Naive thymus-derived CD4-positive, alpha-beta T cell (primary cell): ENCODE measurements around the gene RFTN2. TPM values are rescaled to one million over a fixed set of nuclear protein-coding genes. Genes with fewer than 3 reads are reported as not detected.

ENCODE experiments used
- ATAC-seq: fragments of 150-1000 bp; cut with Tn5 transposase; 2 replicates; pipeline ENCODE4 v1.10.0; 2021; ENCODE audit warnings: mild to moderate bottlenecking, moderate library complexity
- CTCF ChIA-PET: fragments of 350-600 bp; sonication (Branson Sonifier 250); formaldehyde crosslinking; loops from one replicate; lab custom pipeline; 2021; ENCODE audit warnings: antibody characterized with exemption; lab: Charles Lee
- POLR2A ChIA-PET: fragments of 350-600 bp; sonication (Branson Sonifier 250); formaldehyde crosslinking; loops from one replicate; lab custom pipeline; 2021; ENCODE audit warnings: antibody characterized with exemption, inconsistent platforms; lab: Charles Lee
- DNase-seq, 9 donors: peaks; one replicate each; pipeline versions ENCODE4 v3.0.0 to v3.0.0-alpha.2; 2020 to 2022; ENCODE audit warnings: mixed read lengths in 1 of 9
- H3K27ac ChIP-seq: one replicate; pipeline ENCODE4 v1.7.0; 2013; ENCODE audit warnings: mild to moderate bottlenecking, low read depth, low read length, moderate library complexity
- H3K27me3 ChIP-seq, 2 donors: one replicate each; pipeline ENCODE4 v1.7.0; 2013; ENCODE audit warnings: low read length in 2 of 2, mild to moderate bottlenecking in 2 of 2, moderate library complexity in 2 of 2; ENCODE audit not compliant: control insufficient read depth in 2 of 2, insufficient read depth in 2 of 2
- H3K36me3 ChIP-seq, 3 experiments: 1 replicate in 2 of 3; 2 replicates in 1 of 3; pipeline ENCODE4 v1.7.0; 2013; ENCODE audit warnings: low read length in 3 of 3, mild to moderate bottlenecking in 3 of 3, moderate library complexity in 1 of 3; ENCODE audit not compliant: insufficient read depth in 3 of 3, control insufficient read depth in 2 of 3
- H3K4me1 ChIP-seq, 2 donors: one replicate each; pipeline ENCODE4 v1.7.0; 2013; ENCODE audit warnings: low read length in 2 of 2, mild to moderate bottlenecking in 2 of 2, moderate library complexity in 1 of 2; ENCODE audit not compliant: control insufficient read depth in 2 of 2, insufficient read depth in 2 of 2
- H3K4me3 ChIP-seq: 2 replicates; pipeline ENCODE4 v1.7.0; 2013; ENCODE audit warnings: mild to moderate bottlenecking, low read length
- H3K9me3 ChIP-seq, 3 experiments: 1 replicate in 2 of 3; 2 replicates in 1 of 3; pipeline ENCODE4 v1.7.0; 2013; ENCODE audit warnings: low read length in 3 of 3; ENCODE audit not compliant: control insufficient read depth in 2 of 3
- H3K27ac Mint-ChIP-seq, 9 donors: one replicate each; pipeline ENCODE4 v1.8.0; 2020 to 2022; ENCODE audit warnings: mixed read lengths in 9 of 9, mild to moderate bottlenecking in 8 of 9, moderate library complexity in 5 of 9, inconsistent platforms in 2 of 9
- H3K27me3 Mint-ChIP-seq, 5 donors: one replicate each; pipeline ENCODE4 v1.8.0; 2021 to 2022; ENCODE audit warnings: mixed read lengths in 5 of 5, mild to moderate bottlenecking in 1 of 5
- H3K36me3 Mint-ChIP-seq, 5 donors: one replicate each; pipeline ENCODE4 v1.8.0; 2020 to 2022; ENCODE audit warnings: mixed read lengths in 5 of 5, mild to moderate bottlenecking in 3 of 5, inconsistent platforms in 1 of 5
- H3K4me1 Mint-ChIP-seq, 7 donors: one replicate each; pipeline ENCODE4 v1.8.0; 2020 to 2022; ENCODE audit warnings: mixed read lengths in 7 of 7, mild to moderate bottlenecking in 3 of 7, inconsistent platforms in 1 of 7
- H3K4me3 Mint-ChIP-seq, 10 donors: one replicate each; pipeline ENCODE4 v1.8.0; 2020 to 2022; ENCODE audit warnings: mild to moderate bottlenecking in 10 of 10, mixed read lengths in 10 of 10, moderate library complexity in 6 of 10, inconsistent platforms in 2 of 10
- H3K9me3 Mint-ChIP-seq, 11 donors: one replicate each; pipeline ENCODE4 v1.8.0; 2020 to 2022; ENCODE audit warnings: mixed read lengths in 11 of 11, mild to moderate bottlenecking in 4 of 11, inconsistent platforms in 1 of 11, moderate library complexity in 1 of 11
- intact Hi-C, 2 donors: fragments of 100-400 bp; cut with micrococcal nuclease; formaldehyde crosslinking; loops; one replicate each; pipeline ENCODE4 v1.15.1; 2023
- polyA plus RNA-seq, 2 donors: library from polyadenylated mRNA; unstranded; fragments of 300-500 nt; fragmentation: Illumina TruSeq; gene quantifications; one replicate each; pipeline ENCODE4 v1.2.3, GENCODE V29; 2021
- total RNA-seq, 6 experiments: library from RNA in 5 of 6; stranded (reverse) in 5 of 6; gene quantifications; 1 replicate in 5 of 6; 2 replicates in 1 of 6; pipeline ENCODE4 v1.2.3 and lab custom pipeline; 2021 to 2026

Gene RFTN2
- total and polyA plus RNA-seq, 7 experiments from 2014 or later, result 0.12 to 0.64 (median 0.21) TPM; not detected in 4

DNA sequence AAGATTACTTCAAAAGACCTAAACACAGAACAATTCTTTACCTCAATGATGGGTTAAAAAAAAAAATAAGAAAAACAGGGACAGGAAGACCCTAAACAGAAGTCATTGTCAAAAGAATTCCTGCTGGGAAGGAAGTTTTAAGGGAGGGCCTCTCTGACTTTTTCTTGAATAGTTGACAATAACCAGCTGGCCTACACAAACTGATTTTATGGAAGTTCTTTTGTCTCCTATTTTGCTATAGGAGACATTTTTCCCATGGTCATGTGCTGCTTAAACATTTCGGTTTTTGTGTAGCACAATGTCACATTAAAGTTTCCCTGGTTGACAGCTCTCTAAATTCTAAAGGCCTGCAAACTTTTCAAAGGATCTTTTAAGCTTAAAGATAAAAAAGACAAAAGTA is 55.3 kb downstream of the RFTN2 start:
- no peaks in the 10 kb centered on the region for H3K27me3 ChIP-seq
- Mint-ChIP-seq H3K36me3 (no peaks in the 10 kb centered on the region), H3K4me3 (no peak overlapping the region), H3K4me1 (peaks cover 0 to 4% (median 1%) of the 10 kb centered on the region in 7 donors), H3K27ac (no peak overlapping the region), H3K27me3 (no peaks in the 10 kb centered on the region), H3K9me3 (no peaks in the 10 kb centered on the region)
- no peaks in the 10 kb centered on the region for H3K9me3 ChIP-seq
- CTCF ChIA-PET, result no interaction called here
- intact Hi-C loops, result no loop called here
- no peaks in the 10 kb centered on the region for H3K36me3 ChIP-seq
- H3K27ac ChIP-seq, result no peak overlapping the region
- no peaks in the 10 kb centered on the region for H3K4me1 ChIP-seq
- no peak for ATAC-seq
- DNase-seq, result no peak
- POLR2A ChIA-PET, result no interaction called here
- H3K4me3 ChIP-seq, result no peak overlapping the region

DNA sequence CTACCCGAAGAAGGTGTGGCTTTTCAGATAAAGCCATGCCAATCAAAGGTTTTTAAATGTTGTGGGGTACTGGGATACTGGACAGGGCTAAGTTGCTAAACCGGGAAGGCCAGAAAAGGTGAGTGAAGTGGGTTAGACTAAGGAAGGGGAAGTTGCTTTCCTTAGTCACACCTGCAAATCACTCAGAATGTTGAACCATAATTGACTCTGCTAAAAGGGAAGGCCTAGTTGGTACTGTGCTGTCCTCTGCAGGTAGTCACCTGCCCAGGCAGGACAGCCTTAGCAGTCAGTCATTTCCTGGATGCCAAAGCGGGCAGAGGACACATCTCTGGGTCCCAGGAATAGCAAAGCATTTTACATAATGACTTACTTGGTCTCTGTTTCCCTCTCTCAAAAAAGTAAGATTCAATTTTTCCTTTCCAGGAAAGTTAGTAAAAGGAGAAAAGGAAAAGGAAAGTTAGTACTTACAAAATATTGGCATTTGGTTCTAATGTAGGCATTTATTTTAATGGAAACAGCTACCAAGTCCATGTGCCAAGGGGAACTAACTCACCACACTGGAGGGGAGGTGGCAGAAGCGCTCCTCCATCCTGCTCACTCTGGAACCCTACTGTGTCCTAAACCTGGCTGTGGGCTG is 60.3 kb downstream of the RFTN2 start:
- Histone ChIP-seq H3K4me3 (no peak overlapping the region), H3K27me3 (no peaks in the 10 kb centered on the region), H3K27ac (no peak overlapping the region), H3K4me1 (peaks cover 0 to 7% of the 10 kb centered on the region in 2 donors), H3K9me3 (no peaks in the 10 kb centered on the region), H3K36me3 (no peaks in the 10 kb centered on the region)
- no peak overlapping the region for H3K4me3 Mint-ChIP-seq
- DNase-seq, result peak in 2 of 9 donors; percentile 0 to 6
- H3K4me1 Mint-ChIP-seq, result peaks cover 0 to 16% (median 13%) of the 10 kb centered on the region in 7 donors
- intact Hi-C loops, result no loop called here
- ATAC-seq, result no peak
- peak overlapping the region in 5 of 9 donors; percentile 24 to 88 (median 47) for H3K27ac Mint-ChIP-seq
- CTCF ChIA-PET, result no interaction called here
- H3K36me3 Mint-ChIP-seq, result no peaks in the 10 kb centered on the region
- peaks cover 0 to 3% (median 0%) of the 10 kb centered on the region in 11 donors for H3K9me3 Mint-ChIP-seq
- POLR2A ChIA-PET, result no interaction called here
- H3K27me3 Mint-ChIP-seq, result peaks cover 0 to 11% (median 0%) of the 10 kb centered on the region in 5 donors

DNA sequence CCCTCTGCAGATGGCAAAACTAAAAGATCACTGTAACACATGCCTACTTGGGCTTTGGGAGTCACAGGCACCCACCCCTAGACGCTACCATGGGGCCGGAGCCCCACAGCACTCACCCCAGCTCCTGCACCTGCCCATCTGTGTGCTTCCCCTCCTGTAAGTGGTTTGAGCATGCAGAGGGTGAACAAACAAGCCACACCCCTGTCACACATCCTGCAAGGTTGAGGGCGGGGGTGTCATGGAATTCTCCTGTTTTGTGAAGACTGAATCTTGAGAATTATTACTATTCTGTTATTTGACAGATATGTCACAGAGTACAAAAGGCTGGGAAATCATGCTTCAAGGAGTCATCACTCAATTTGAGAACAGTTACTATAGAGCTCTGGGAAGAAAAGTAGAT is 60.9 kb downstream of the RFTN2 start:
- no peak overlapping the region for H3K27ac ChIP-seq
- Mint-ChIP-seq H3K9me3 (peaks cover 0 to 4% (median 0%) of the 10 kb centered on the region in 11 donors), H3K27ac (peak overlapping the region in 4 of 9 donors; percentile 24 to 88 (median 40)), H3K4me1 (peaks cover 0 to 16% (median 13%) of the 10 kb centered on the region in 7 donors), H3K36me3 (no peaks in the 10 kb centered on the region), H3K27me3 (peaks cover 0 to 12% (median 0%) of the 10 kb centered on the region in 5 donors), H3K4me3 (peak overlapping the region in 1 of 10 donors; percentile 26)
- CTCF ChIA-PET, result no interaction called here
- intact Hi-C loops, result no loop called here
- H3K4me3 ChIP-seq, result no peak overlapping the region
- H3K36me3 ChIP-seq, result no peaks in the 10 kb centered on the region
- no peaks in the 10 kb centered on the region for H3K9me3 ChIP-seq
- ATAC-seq, result no peak
- peaks cover 0 to 7% of the 10 kb centered on the region in 2 donors for H3K4me1 ChIP-seq
- POLR2A ChIA-PET, result no interaction called here
- no peaks in the 10 kb centered on the region for H3K27me3 ChIP-seq
- no peak for DNase-seq

DNA sequence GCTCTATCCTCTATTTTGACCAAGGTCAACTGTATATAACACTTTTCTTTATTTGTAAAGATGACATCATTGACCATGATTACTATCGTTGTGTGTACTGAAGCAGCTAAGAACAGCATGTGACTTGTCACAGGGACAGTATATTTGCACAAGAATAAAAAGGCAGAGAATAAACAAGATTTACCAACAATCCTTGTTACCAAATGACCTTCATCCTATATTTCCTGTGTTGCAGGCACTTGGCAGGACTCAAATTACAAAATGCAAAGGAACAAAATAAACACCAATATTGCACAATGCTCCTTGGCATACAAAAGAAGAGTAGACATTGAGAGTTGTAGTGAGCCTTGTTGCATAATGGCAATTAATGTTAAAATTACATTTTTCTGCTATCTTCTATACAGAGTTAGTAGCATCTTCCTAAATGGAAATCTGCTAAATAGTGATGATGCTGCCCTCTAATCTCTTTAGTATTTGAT is 61.8 kb downstream of the RFTN2 start:
- Histone ChIP-seq H3K4me1 (peaks cover 0 to 7% of the 10 kb centered on the region in 2 donors), H3K9me3 (no peaks in the 10 kb centered on the region), H3K4me3 (no peak overlapping the region), H3K27ac (no peak overlapping the region), H3K36me3 (no peaks in the 10 kb centered on the region), H3K27me3 (no peaks in the 10 kb centered on the region)
- CTCF ChIA-PET, result interaction anchor here (0.6 kb wide), 1 partner anchor 684 kb away, joined by 3 read pairs; no protein-coding TSS in a partner anchor
- Mint-ChIP-seq H3K27me3 (peaks cover 0 to 12% (median 0%) of the 10 kb centered on the region in 5 donors), H3K4me3 (no peak overlapping the region), H3K9me3 (peaks cover 0 to 4% (median 0%) of the 10 kb centered on the region in 11 donors), H3K27ac (no peak overlapping the region), H3K4me1 (peaks cover 0 to 16% (median 13%) of the 10 kb centered on the region in 7 donors), H3K36me3 (no peaks in the 10 kb centered on the region)
- intact Hi-C loops, result no loop called here
- POLR2A ChIA-PET, result no interaction called here
- ATAC-seq (no peak), DNase-seq (no peak)

DNA sequence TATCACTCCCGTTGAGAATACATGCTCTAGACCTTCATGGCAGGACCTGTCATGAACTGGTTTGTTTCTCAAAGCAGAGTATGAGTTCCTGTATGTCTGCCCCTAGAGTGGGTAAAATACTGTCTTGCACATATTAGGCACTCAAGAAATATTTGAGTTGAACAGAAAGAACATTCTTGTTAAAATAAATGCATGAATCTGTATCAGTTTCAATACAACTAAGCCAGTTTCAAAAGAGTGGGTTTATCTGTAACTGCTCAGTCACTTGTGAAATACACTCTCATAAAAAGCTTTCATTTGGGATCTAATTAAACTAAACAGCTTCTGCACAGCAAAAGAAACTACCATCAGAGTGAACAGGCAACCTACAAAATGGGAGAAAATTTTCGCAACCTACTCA is 69.2 kb downstream of the RFTN2 start:
- no peaks in the 10 kb centered on the region for H3K4me1 Mint-ChIP-seq
- POLR2A ChIA-PET, result no interaction called here

GRCh38 chr2:197604117-197604860 is 71.1 kb downstream of the RFTN2 start:
- Histone ChIP-seq H3K9me3 (no peaks in the 10 kb centered on the region), H3K27me3 (no peaks in the 10 kb centered on the region), H3K27ac (no peak overlapping the region), H3K4me3 (no peak overlapping the region), H3K4me1 (no peaks in the 10 kb centered on the region), H3K36me3 (no peaks in the 10 kb centered on the region)
- peaks cover 0 to 7% (median 3%) of the 10 kb centered on the region in 5 donors for H3K27me3 Mint-ChIP-seq
- ATAC-seq (no peak), DNase-seq (no peak)
- H3K4me1 Mint-ChIP-seq, result peaks cover 2 to 3% (median 3%) of the 10 kb centered on the region in 7 donors
- H3K27ac Mint-ChIP-seq, result no peak overlapping the region
- H3K9me3 Mint-ChIP-seq, result peaks cover 0 to 5% (median 0%) of the 10 kb centered on the region in 11 donors
- CTCF ChIA-PET, result no interaction called here
- H3K36me3 Mint-ChIP-seq, result no peaks in the 10 kb centered on the region
- intact Hi-C loops, result no loop called here
- no peak overlapping the region for H3K4me3 Mint-ChIP-seq
- POLR2A ChIA-PET, result no interaction called here

More for the DNA sequence above, 69.2 kb downstream of the RFTN2 start:
- peaks cover 0 to 5% (median 0%) of the 10 kb centered on the region in 11 donors for H3K9me3 Mint-ChIP-seq
- H3K27me3 ChIP-seq, result no peaks in the 10 kb centered on the region
- H3K27ac Mint-ChIP-seq, result no peak overlapping the region
- CTCF ChIA-PET, result no interaction called here
- H3K4me3 Mint-ChIP-seq, result no peak overlapping the region
- no peaks in the 10 kb centered on the region for H3K36me3 Mint-ChIP-seq
- ATAC-seq, result no peak
- no peaks in the 10 kb centered on the region for H3K36me3 ChIP-seq
- H3K27me3 Mint-ChIP-seq, result peaks cover 0 to 6% (median 2%) of the 10 kb centered on the region in 5 donors
- no peak for DNase-seq
- intact Hi-C loops, result no loop called here
- no peaks in the 10 kb centered on the region for H3K4me1 ChIP-seq
- no peaks in the 10 kb centered on the region for H3K9me3 ChIP-seq
- no peak overlapping the region for H3K4me3 ChIP-seq
- H3K27ac ChIP-seq, result no peak overlapping the region
